Measurements from ENCODE around the gene TRIM74.
"Not testable (repeated sequence)": the region's sequence is repeated elsewhere in the genome, so short reads cannot be mapped to it uniquely, and the experiment has no call there.

GRCh38 chr7:72963056-72963455 is 6.2 kb downstream of the TRIM74 start:
- not testable (repeated sequence) for TF ChIP-seq CTCF (IDR thresholded peaks at IDR 0.05); ZFX (IDR thresholded peaks at IDR 0.05; ENCODE audit: borderline replicate concordance)

All from 22Rv1 (cell line).